Peyer's patch (tissue), 4 donors: Measurements from ENCODE around the gene COL27A1. TPM values are rescaled to one million over a fixed set of nuclear protein-coding genes. Genes with fewer than 3 reads are reported as not detected.
"Not testable (repeated sequence)": the region's sequence is repeated elsewhere in the genome, so short reads cannot be mapped to it uniquely, and the experiment has no call there.

Experiments used
- DNase-seq, 3 donors: peaks; one replicate each; pipeline ENCODE4 v3.0.0-alpha.2; 2017 to 2019
- H3K27ac ChIP-seq, 4 donors: fragments of 200-600 bp; sonication (generic); one replicate each; pipeline ENCODE4 v1.5.1; 2016 to 2019
- H3K27me3 ChIP-seq, 2 donors: fragments of 200-600 bp; sonication (generic); one replicate each; pipeline ENCODE4 v1.5.1; 2019
- H3K36me3 ChIP-seq, 3 donors: fragments of 200-600 bp; sonication (generic); one replicate each; pipeline ENCODE4 v1.5.1; 2016 to 2019
- H3K4me1 ChIP-seq, 4 donors: fragments of 200-600 bp; sonication (generic); one replicate each; pipeline ENCODE4 v1.5.1; 2016 to 2019
- H3K4me3 ChIP-seq, 4 donors: fragments of 200-600 bp; sonication (generic); 1 replicate in 3 of 4; 2 replicates in 1 of 4; pipeline ENCODE4 v1.5.1; 2016 to 2019; ENCODE audit warnings: mild to moderate bottlenecking in 1 of 4
- H3K9me3 ChIP-seq, 4 donors: fragments of 200-600 bp; sonication (generic); one replicate each; pipeline ENCODE4 v1.5.1; 2016 to 2019; ENCODE audit warnings: mild to moderate bottlenecking in 1 of 4
- POLR2A ChIP-seq, 2 donors: fragments of 450-650 bp; IDR thresholded peaks; one replicate each; pipeline ENCODE4 v1.5.1; 2017; ENCODE audit warnings: antibody characterized with exemption in 2 of 2, mild to moderate bottlenecking in 2 of 2, moderate library complexity in 2 of 2
- total RNA-seq, 4 donors: library from RNA; depleted of rRNA; stranded (reverse); fragments of >200 nt; gene quantifications; one replicate each; pipeline ENCODE4 v1.1.0, GENCODE V29; 2016
- TF ChIP-seq, protein P1 (sequence below), 6 experiments: fragments of 450-650 bp in 4 of 6; fragments of 200-600 bp in 2 of 6; sonication (generic) in 1 of 6; IDR thresholded peaks; one replicate each; pipeline ENCODE4 v1.5.1; 2017 to 2019; ENCODE audit warnings: antibody characterized with exemption in 6 of 6, mild to moderate bottlenecking in 3 of 6, moderate library complexity in 1 of 6

Gene COL27A1
- total RNA-seq, 4 donors from 2014 or later = 5.8 to 23.1 (median 7.2) TPM

DNA sequence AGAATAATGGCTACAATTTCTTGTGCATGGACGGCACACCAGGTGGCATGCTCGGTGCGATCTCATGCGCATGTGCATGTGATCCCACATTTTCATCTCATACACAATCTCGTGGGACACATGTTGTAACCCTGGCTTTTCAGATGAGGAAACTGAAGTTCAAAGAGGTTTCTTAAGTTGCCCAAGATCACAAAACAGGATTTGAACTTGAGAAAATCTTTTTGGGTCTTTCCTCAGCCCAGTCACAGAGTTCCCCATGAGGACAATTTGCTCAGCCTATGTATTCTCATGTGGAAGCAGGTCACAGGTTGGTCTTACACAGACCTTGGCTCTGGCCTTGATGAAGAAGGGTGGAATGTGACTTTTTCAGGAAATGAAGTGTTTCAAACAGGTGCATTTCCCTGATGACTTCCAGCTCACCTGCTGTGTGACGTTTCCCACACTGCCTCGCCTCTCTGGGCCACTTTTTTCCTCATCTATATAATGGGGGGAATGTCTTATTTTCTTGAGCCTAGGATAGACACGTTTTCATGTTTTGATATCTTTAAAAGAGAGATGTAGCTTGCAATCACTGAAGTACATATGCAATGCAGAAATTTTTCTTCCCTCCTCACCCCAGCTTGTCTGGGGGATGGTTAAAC, 160.5 kb downstream of the COL27A1 start:
- peak in 2 of 3 donors; percentile 8 to 22 for DNase-seq
- H3K9me3 ChIP-seq = no peaks in the 10 kb centered on the region
- H3K27ac ChIP-seq = no peak overlapping the region
- H3K27me3 ChIP-seq = no peaks in the 10 kb centered on the region
- H3K4me3 ChIP-seq = no peak overlapping the region
- no peaks in the 10 kb centered on the region for H3K4me1 ChIP-seq
- TF ChIP-seq, protein P1, sequence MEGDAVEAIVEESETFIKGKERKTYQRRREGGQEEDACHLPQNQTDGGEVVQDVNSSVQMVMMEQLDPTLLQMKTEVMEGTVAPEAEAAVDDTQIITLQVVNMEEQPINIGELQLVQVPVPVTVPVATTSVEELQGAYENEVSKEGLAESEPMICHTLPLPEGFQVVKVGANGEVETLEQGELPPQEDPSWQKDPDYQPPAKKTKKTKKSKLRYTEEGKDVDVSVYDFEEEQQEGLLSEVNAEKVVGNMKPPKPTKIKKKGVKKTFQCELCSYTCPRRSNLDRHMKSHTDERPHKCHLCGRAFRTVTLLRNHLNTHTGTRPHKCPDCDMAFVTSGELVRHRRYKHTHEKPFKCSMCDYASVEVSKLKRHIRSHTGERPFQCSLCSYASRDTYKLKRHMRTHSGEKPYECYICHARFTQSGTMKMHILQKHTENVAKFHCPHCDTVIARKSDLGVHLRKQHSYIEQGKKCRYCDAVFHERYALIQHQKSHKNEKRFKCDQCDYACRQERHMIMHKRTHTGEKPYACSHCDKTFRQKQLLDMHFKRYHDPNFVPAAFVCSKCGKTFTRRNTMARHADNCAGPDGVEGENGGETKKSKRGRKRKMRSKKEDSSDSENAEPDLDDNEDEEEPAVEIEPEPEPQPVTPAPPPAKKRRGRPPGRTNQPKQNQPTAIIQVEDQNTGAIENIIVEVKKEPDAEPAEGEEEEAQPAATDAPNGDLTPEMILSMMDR (IDR thresholded peaks at IDR 0.05) = no peak
- no peak for TF ChIP-seq POLR2A (IDR thresholded peaks at IDR 0.05)
- H3K36me3 ChIP-seq = no peaks in the 10 kb centered on the region

DNA sequence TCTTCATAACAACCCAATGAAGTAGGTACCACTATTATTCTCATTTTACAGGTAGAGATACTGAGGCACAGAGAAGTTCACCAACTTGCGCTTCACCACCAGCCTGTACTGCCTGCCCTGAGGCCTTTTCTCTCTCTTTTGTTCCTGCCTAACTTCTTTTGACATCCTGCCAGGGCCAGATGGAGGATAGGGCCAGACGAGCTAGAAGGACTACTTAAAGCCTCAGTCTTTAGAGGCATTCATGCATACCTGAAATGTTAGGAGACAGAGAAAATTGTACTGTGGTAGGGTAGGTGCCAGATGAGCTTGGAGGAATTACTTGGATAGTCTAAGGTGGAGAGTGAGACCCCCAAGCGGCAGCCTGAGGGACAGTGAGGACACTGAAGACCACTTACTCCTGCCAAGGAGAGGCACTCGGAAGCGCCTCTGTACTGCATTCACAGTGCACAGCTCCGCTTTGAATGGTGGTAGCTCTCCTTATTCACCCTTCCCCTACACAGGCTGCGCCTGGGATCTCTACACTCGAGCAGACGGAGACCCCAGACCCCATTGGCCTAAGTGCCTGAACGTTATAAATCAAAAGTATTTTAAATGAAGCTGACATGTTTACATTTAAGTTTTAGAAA, 161.4 kb downstream of the COL27A1 start:
- H3K9me3 ChIP-seq = no peaks in the 10 kb centered on the region
- TF ChIP-seq, protein P1 (IDR thresholded peaks at IDR 0.05) = no peak
- TF ChIP-seq POLR2A (IDR thresholded peaks at IDR 0.05) = no peak
- no peaks in the 10 kb centered on the region for H3K27me3 ChIP-seq
- H3K36me3 ChIP-seq = no peaks in the 10 kb centered on the region
- peak in 2 of 3 donors; percentile 9 to 15 for DNase-seq
- no peak overlapping the region for H3K27ac ChIP-seq
- no peak overlapping the region for H3K4me3 ChIP-seq
- H3K4me1 ChIP-seq = no peaks in the 10 kb centered on the region

DNA sequence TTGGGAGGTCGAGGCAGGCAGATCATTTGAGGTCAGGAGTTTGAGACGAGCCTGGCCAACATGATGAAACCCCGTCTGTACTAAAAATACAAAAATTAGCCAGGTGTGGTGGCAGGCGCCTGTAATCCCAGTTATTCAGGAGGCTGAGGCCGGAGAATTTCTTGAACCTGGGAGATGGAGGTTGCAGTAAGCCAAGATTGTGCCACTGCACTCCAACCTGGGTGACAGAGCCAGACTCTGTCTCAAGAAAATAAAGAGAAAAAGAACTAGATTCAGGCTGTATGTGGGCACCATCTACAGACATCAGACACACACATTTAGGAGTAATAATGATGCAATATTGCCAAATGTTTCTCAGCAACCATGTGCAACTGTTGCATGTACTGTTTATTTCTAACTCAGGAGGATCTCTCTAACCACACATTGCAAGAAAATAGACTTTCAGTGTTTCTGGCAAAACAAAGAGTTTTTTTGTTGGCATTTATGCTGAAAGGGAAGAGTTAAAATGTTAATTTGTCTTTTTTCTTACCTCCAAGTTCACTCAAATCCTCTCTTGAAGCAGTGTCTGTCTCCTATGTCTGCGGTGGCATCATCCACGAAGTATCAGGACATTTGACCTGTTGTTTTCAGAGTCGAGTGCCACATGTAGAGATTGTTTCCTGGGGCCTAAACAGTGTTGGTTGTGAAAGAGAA, 162.5 kb downstream of the COL27A1 start:
- peak in 2 of 3 donors; percentile 10 to 13 for DNase-seq
- H3K4me3 ChIP-seq = no peak overlapping the region
- no peaks in the 10 kb centered on the region for H3K27me3 ChIP-seq
- H3K27ac ChIP-seq = no peak overlapping the region
- H3K36me3 ChIP-seq = no peaks in the 10 kb centered on the region
- H3K4me1 ChIP-seq = no peaks in the 10 kb centered on the region
- no peaks in the 10 kb centered on the region for H3K9me3 ChIP-seq
- no peak for TF ChIP-seq POLR2A (IDR thresholded peaks at IDR 0.05)
- TF ChIP-seq, protein P1 (IDR thresholded peaks at IDR 0.05) = no peak

DNA sequence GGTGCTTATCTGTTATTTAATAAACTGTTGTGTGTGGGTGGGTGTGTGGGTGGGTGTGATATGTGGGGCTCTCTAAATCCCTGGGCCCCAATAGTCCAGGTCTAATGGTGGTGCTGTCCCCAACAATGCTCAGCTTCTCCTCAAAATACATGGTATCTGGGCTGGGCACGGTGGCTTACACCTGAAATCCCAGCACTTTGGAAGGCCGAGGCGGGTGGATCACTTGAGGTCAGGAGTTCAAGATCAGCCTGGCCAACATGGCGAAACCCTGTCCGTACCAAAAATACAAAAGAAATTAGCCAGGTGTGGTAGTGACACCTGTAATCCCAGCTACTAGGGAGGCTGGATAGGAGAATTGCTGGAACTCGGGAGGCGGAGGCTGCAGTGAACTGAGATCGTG, 163.1 kb downstream of the COL27A1 start:
- Histone ChIP-seq H3K4me1 (no peaks in the 10 kb centered on the region), H3K27me3 (no peaks in the 10 kb centered on the region), H3K36me3 (no peaks in the 10 kb centered on the region), H3K27ac (no peak overlapping the region), H3K4me3 (no peak overlapping the region), H3K9me3 (no peaks in the 10 kb centered on the region)
- peak in 1 of 3 donors; percentile 26 for DNase-seq
- TF ChIP-seq POLR2A (IDR thresholded peaks at IDR 0.05) = no peak
- TF ChIP-seq, protein P1 (IDR thresholded peaks at IDR 0.05) = no peak

DNA sequence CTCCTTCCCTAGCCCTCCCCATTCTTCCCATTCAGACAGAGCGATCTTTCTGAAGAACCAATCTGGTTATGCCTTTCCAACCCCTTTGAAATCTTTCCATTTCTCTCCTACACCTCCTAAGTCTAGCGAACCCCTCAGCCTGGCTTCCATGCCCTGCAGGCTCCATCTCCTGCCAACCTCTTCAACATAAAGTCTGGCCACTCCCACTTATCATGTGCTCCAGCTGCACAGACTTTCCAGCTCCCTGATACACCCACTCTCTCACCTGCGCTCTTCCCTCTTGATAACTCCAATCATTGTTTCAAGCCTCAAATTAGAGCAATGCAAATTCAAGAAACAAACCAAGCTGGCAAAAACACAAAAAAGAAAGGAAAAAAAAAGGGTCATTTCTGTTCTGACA, 163.8 kb downstream of the COL27A1 start:
- no peaks in the 10 kb centered on the region for H3K9me3 ChIP-seq
- no peak overlapping the region for H3K27ac ChIP-seq
- no peak for TF ChIP-seq POLR2A (IDR thresholded peaks at IDR 0.05)
- TF ChIP-seq, protein P1 (IDR thresholded peaks at IDR 0.05) = no peak
- H3K4me3 ChIP-seq = no peak overlapping the region
- DNase-seq = peak in 2 of 3 donors; percentile 8
- H3K27me3 ChIP-seq = no peaks in the 10 kb centered on the region
- no peaks in the 10 kb centered on the region for H3K36me3 ChIP-seq
- no peaks in the 10 kb centered on the region for H3K4me1 ChIP-seq

DNA sequence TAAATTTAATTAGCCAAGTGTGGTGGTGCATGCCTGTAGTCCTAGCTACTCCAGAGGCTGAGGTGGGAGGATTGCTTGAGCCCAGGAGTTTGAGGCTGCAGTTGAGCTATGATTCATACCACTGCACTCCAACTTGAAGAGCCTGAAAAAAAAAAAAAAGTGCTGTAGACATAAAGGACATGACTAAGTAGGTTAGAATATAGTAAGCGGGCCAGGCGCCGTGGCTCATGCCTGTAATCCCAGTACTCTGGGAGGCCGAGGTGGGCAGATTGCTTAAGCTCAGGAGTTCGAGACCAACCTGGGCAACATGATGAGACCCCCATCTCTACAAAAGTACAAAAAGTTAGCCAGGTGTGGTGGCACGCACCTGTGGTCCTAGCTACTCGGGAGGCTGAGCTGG, 165.4 kb downstream of the COL27A1 start:
- not testable (repeated sequence) for H3K4me1 ChIP-seq, H3K27me3 ChIP-seq, H3K27ac ChIP-seq, H3K9me3 ChIP-seq, H3K4me3 ChIP-seq, DNase-seq, H3K36me3 ChIP-seq
